Rectal smooth muscle tissue (tissue), 1 donor: ENCODE data around the gene ATAD3B.
"Not testable (repeated sequence)": the region's sequence is repeated elsewhere in the genome, so short reads cannot be mapped to it uniquely, and the experiment has no call there.

Experiments used
- H3K27ac ChIP-seq: one replicate; pipeline ENCODE4 v1.7.0; 2013; ENCODE audit warnings: low read depth, low read length, inconsistent platforms
- H3K27me3 ChIP-seq: one replicate; pipeline ENCODE4 v1.7.0; 2013; ENCODE audit warnings: low read length; ENCODE audit not compliant: control insufficient read depth, insufficient read depth
- H3K36me3 ChIP-seq: one replicate; pipeline ENCODE4 v1.7.0; 2013; ENCODE audit warnings: low read length; ENCODE audit not compliant: control insufficient read depth, insufficient read depth
- H3K4me1 ChIP-seq: one replicate; pipeline ENCODE4 v1.7.0; 2013; ENCODE audit warnings: low read length; ENCODE audit not compliant: control insufficient read depth, insufficient read depth
- H3K4me3 ChIP-seq: one replicate; pipeline ENCODE4 v1.7.0; 2013; ENCODE audit warnings: low read length
- H3K9ac ChIP-seq: one replicate; pipeline ENCODE4 v1.7.0; 2013; ENCODE audit warnings: low read length

Gene ATAD3B

GRCh38 chr1:1471389-1472052, at the start of gene ATAD3B:
Gene ATAD3B, plus strand, starts transcription at chr1:1471765. Its CDS starts 120 bp downstream, at chr1:1471885.
- Histone ChIP-seq H3K9ac (no peak within 1 kb of the TSS), H3K36me3 (no peaks in the 10 kb centered on the region), H3K27ac (peak within 1 kb of the TSS; percentile 82), H3K27me3 (no peaks in the 10 kb centered on the region), H3K4me1 (peaks cover 2% of the 10 kb centered on the region), H3K4me3 (peak within 1 kb of the TSS; percentile 83)

- Histone ChIP-seq H3K27ac (no peak overlapping the region), H3K9ac (no peak overlapping the region), H3K27me3 (peaks cover 6% of the 10 kb centered on the region), H3K4me1 (peaks cover 5% of the 10 kb centered on the region), H3K4me3 (no peak overlapping the region), H3K36me3 (no peaks in the 10 kb centered on the region)
Observed at GRCh38 chr1:1421907-1422464, 49.6 kb upstream of the ATAD3B start.

- Histone ChIP-seq H3K27me3 (peaks cover 6% of the 10 kb centered on the region), H3K4me1 (peaks cover 5% of the 10 kb centered on the region), H3K4me3 (no peak overlapping the region), H3K9ac (no peak overlapping the region), H3K27ac (no peak overlapping the region), H3K36me3 (no peaks in the 10 kb centered on the region)
Observed at GRCh38 chr1:1422465-1423244, 48.9 kb upstream of the ATAD3B start.

GRCh38 chr1:1423245-1423597, 48.3 kb upstream of the ATAD3B start:
- Histone ChIP-seq H3K4me1 (peaks cover 5% of the 10 kb centered on the region), H3K4me3 (no peak overlapping the region), H3K9ac (no peak overlapping the region), H3K27ac (no peak overlapping the region), H3K36me3 (no peaks in the 10 kb centered on the region), H3K27me3 (peaks cover 6% of the 10 kb centered on the region)

- H3K4me1 ChIP-seq = peaks cover 9% of the 10 kb centered on the region
- peaks cover 6% of the 10 kb centered on the region for H3K27me3 ChIP-seq
- H3K9ac ChIP-seq = no peak overlapping the region
- no peaks in the 10 kb centered on the region for H3K36me3 ChIP-seq
- no peak overlapping the region for H3K27ac ChIP-seq
- H3K4me3 ChIP-seq = no peak overlapping the region
Observed at GRCh38 chr1:1424707-1425106, 46.9 kb upstream of the ATAD3B start.

GRCh38 chr1:1425426-1425752, 46.2 kb upstream of the ATAD3B start:
- Histone ChIP-seq H3K4me3 (no peak overlapping the region), H3K4me1 (peaks cover 15% of the 10 kb centered on the region), H3K36me3 (no peaks in the 10 kb centered on the region), H3K9ac (no peak overlapping the region), H3K27me3 (peaks cover 6% of the 10 kb centered on the region), H3K27ac (no peak overlapping the region)

- Histone ChIP-seq H3K36me3 (no peaks in the 10 kb centered on the region), H3K27me3 (peaks cover 3% of the 10 kb centered on the region), H3K9ac (no peak overlapping the region), H3K4me3 (no peak overlapping the region), H3K4me1 (peaks cover 16% of the 10 kb centered on the region), H3K27ac (no peak overlapping the region)
Observed at GRCh38 chr1:1425753-1426495, 45.6 kb upstream of the ATAD3B start.

- H3K4me1 ChIP-seq = peaks cover 20% of the 10 kb centered on the region
- H3K4me3 ChIP-seq = no peak overlapping the region
- H3K36me3 ChIP-seq = no peaks in the 10 kb centered on the region
- H3K27ac ChIP-seq = no peak overlapping the region
- no peak overlapping the region for H3K9ac ChIP-seq
- no peaks in the 10 kb centered on the region for H3K27me3 ChIP-seq
Observed at GRCh38 chr1:1426496-1427105, 45.0 kb upstream of the ATAD3B start.

GRCh38 chr1:1427106-1427819, 44.3 kb upstream of the ATAD3B start:
- H3K9ac ChIP-seq = no peak overlapping the region
- no peaks in the 10 kb centered on the region for H3K27me3 ChIP-seq
- H3K4me3 ChIP-seq = no peak overlapping the region
- no peaks in the 10 kb centered on the region for H3K36me3 ChIP-seq
- no peak overlapping the region for H3K27ac ChIP-seq
- H3K4me1 ChIP-seq = peaks cover 22% of the 10 kb centered on the region

- Histone ChIP-seq H3K27ac (peak overlapping the region; percentile 53), H3K9ac (no peak overlapping the region), H3K4me1 (peaks cover 27% of the 10 kb centered on the region)
Observed at GRCh38 chr1:1427820-1428148, 43.8 kb upstream of the ATAD3B start.

GRCh38 chr1:1428174-1428573, 43.4 kb upstream of the ATAD3B start:
- Histone ChIP-seq H3K27ac (peak overlapping the region; percentile 53), H3K27me3 (no peaks in the 10 kb centered on the region), H3K9ac (no peak overlapping the region)

More at GRCh38 chr1:1427820-1428148, 43.8 kb upstream of the ATAD3B start:
- Histone ChIP-seq H3K36me3 (no peaks in the 10 kb centered on the region), H3K27me3 (no peaks in the 10 kb centered on the region), H3K4me3 (no peak overlapping the region)

GRCh38 chr1:1428967-1429366, 42.6 kb upstream of the ATAD3B start:
- H3K4me3 ChIP-seq, H3K36me3 ChIP-seq, H3K27me3 ChIP-seq, H3K27ac ChIP-seq, H3K9ac ChIP-seq: not testable (repeated sequence)
- peaks cover 37% of the 10 kb centered on the region for H3K4me1 ChIP-seq

More at GRCh38 chr1:1428174-1428573, 43.4 kb upstream of the ATAD3B start:
- Histone ChIP-seq H3K4me1 (peaks cover 29% of the 10 kb centered on the region), H3K4me3 (no peak overlapping the region), H3K36me3 (no peaks in the 10 kb centered on the region)
